GM15510 (cell line): ENCODE data around the gene NEBL.

ENCODE experiments used
- POLR2A ChIP-seq: IDR thresholded peaks from 3 replicates; pipeline ENCODE4 v1.6.1; 2011; ENCODE audit warnings: borderline replicate concordance; ENCODE audit not compliant: insufficient read length; ENCODE audit errors: extremely low read depth

The NEBL gene

DNA sequence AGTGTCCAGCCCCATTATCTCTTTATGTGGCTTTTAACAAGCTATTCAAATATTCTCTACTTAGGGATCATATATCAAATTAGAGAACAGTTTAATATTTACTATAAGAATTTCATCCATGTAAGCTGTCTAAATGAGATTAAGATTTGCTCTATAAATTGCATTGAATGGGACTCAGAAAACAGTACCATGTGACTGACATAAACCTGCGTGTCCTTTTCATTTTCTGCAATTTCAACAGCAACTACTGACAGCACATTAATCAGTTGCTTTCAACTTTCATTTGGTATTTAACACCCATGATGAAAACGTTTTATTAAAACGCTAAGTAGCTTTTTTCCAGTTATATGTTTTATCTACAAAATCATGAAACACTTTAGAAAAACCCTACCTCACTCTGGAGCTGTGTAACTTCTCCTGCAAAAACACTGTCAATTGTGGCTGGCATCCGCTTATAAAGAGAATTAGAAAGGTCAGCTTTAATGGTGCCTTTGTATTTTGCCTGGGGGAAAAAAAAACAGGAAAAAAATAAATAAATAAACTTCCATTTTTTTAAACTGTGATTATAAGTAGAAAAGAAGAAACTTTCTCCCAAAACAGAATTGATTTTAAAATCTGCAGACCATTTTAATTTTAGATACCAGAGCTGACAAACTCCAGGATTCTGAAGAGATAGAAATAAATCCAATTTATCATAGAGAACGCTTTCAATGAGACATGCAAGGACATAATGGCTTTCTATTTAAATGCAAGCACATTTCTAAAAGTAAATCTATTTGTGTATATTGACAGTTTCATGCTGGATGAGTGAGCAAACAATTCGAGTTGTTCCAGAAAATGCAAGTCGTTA lies 9.2 kb downstream of the NEBL start:
- TF ChIP-seq POLR2A, result no peak

DNA sequence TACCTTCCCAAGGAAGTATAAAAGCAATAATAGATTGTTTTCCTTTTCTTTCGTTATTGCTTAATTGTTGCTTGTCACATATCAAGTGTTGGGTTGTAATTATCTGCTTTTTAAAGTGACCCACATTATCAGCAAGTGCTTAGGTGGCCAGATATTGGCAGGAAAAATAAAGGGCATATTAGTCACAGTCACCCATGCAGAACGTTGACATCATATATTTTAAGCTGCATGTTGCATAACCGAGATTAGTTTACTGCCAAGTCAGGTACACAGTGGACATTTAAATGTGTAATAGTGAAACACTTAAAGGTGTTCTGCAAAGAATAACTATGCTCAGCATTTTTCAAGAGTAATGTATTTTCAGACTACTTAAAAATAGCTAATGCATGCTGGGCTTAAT lies 11.4 kb downstream of the NEBL start:
- TF ChIP-seq POLR2A, result no peak

DNA sequence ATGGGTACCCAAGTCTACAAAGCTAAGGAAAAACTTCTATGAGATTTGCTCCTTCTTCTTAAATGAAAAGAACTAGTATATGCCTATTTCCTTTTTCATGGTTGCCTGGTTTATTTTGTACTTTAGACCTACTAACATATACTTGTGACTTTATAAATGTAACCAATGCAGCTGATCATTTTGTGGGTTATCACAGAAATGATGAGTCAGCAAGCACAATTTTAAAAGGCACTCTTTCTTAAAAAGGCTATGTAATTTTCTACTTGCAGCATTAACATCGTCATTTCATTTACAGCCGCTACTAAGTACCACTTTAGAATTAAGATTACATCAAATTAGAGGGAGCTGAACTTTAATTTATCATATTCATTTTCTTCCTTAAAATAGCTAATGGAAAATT lies 13.6 kb downstream of the NEBL start:
- TF ChIP-seq POLR2A, result no peak

DNA sequence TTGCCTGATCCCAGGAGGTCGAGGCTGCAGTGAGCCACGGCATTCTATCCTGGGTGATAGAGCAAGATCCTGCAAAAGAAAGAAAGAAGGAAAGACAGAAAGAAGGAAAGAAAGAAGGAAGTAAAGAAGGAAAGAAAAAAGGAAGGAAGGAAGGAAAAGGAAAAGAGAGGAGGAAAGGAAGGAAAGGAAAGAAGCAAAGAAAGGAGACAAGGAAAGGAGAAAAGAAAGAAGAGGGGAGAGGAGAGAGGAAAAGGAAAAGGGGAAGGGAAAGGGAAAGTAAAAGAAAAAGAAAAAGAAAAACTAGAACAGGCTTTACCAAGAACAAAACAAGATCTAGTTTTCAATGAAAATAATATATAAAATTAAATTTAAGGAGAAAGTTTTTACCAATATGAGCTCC lies 15.0 kb downstream of the NEBL start:
- no peak for TF ChIP-seq POLR2A

DNA sequence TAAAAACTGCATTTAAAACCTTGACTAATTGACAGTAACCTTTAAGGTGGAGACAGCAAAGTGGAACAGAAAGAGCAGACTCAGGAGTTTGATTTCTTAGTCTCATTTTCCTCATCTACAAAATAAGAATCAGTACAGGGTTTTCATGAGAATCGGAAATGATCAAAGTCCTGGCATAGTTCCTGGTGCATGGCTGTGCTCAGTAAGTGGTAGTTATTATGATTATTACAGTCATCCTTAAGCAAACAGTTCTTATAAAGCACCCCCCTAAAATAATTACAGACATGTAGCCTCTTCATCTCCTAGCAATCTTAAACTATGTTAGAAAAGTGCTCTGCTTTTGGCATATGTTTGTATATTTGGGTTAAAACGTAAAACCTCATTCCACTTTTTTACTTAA lies 18.0 kb downstream of the NEBL start:
- TF ChIP-seq POLR2A, result no peak

DNA sequence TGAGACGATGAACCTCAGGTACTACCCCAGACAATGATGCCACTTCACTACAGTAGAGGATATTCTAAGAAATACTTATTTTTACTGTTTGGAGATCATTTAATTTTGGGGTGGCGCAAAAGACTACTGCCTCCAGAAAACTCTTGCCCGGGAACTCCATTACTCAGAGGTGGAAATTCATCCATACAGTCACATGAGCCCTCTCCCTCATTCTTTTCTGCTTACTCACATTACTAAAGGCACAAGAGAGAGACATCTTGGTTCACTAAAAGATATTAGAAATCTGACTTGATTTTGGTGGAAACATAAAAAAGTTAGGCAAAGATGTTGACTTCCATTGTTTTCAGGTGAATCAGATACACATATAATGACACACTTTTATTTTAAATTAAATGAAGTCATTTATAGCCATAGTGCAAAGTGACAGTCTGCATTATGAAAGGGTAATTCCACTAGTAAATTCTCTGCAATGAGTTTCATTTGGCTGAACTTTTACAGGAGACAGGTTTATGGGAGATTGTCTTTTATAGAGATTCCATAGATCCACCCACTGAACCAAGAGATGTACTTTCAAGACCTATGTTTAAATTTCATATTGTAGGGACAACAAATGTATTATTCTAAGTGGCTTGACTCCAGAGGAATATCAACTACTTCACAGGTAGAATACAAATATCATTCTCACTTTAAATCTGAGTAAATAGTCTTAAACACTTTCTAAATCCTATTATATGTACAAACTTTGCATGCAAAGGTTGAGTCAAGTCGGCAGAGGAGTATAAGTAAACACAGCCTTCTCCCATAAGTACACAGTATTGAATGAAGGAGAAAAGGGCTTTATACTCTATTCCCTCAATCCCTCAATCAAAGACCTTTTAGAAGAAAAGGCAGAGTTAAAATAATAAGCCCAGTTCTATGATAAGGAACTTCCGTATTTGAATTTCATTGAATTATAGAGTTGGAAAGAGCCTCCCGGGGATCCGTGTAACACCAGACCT lies 18.8 kb downstream of the NEBL start:
- no peak for TF ChIP-seq POLR2A

DNA sequence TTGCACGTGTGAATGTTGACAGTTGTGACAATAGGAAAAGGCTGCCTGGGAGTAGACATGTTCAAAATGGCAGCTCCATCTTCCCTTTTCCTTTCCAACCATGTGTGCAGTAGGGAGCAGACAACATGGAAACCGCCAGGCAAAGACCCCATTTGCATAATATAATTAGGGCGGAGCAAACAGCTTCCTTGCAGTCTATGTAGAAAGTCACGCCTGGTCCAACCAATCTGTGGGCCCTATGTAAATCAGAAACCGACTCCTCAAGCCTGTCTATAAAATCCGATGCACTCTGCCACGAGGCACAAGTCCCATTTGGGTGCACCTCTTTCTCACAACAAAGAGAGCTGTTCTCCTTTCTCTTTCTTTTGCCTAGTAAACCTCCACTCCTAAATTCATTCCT lies 19.6 kb downstream of the NEBL start:
- no peak for TF ChIP-seq POLR2A

DNA sequence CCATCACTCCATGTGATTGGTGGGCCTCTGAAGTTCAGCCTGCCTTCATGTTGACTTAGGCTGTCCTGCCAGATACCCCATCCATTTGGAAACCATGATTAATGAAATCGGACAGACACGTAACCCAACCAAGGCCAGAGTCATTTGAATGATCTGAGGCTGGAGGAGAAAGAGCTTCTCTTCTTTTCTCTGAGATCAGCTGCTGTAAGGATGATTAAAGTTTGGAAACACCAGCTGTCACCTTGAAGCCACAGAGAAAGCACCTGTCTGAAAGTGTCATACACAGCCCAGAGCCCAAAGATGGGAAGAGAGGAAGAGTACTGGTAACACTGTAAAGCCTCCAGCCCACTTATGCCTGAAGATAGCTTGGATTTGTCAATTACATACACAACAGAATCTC lies 22.9 kb downstream of the NEBL start:
- TF ChIP-seq POLR2A, result no peak

DNA sequence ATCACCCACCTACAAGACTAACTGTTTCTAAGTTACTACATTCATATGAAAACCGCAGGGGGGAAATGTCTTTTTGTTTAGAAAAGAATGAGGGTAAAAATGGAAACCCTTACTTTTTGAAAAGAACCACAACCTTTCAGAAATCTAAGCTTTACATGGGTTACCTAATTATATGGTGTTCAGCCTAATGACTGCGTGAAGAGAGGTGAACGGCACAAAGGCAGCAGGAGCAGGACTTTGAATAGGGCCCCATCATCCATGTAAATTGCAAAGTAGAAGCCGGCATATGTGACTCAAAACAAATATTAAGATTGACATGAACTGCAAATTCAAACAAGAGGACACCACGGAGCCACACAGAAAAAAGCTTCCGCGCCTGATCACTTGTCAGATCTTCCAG lies 25.1 kb downstream of the NEBL start:
- TF ChIP-seq POLR2A, result no peak

DNA sequence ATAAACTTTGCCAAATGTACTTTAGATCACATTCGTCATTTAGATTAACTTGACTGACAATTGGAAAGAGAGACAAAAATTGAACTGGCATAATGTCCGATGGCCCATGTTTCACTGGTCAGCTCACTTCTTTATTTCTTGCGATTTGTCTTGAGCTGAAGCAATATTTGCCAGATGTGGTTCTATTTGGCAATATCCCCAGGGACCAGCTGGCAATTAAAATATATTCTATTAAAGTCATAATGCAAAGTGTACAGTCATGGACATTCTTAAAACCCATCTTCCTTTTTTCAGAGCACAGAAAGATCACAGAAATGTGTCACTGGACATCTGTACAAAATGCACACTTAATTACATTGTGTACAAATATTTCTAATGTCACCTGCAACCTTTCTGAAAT lies 26.3 kb downstream of the NEBL start:
- TF ChIP-seq POLR2A, result no peak

DNA sequence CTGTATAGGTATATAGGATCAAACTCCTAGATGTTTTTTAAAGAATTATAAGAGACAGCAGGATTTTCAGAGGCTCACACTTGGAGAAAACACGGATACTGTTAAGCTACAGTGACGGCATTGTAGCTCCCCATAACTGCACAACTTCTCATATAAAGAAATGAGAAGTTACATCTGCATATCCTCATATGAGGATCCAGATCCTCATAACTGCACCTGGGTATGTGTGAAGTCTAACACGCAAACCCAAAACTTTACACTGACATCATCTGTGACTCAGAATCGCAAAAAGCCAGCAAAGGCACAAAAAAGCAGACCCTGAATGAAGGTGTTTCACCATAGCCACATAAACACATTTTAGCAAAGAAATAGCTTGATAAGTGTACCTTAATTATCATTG lies 34.1 kb downstream of the NEBL start:
- no peak for TF ChIP-seq POLR2A

DNA sequence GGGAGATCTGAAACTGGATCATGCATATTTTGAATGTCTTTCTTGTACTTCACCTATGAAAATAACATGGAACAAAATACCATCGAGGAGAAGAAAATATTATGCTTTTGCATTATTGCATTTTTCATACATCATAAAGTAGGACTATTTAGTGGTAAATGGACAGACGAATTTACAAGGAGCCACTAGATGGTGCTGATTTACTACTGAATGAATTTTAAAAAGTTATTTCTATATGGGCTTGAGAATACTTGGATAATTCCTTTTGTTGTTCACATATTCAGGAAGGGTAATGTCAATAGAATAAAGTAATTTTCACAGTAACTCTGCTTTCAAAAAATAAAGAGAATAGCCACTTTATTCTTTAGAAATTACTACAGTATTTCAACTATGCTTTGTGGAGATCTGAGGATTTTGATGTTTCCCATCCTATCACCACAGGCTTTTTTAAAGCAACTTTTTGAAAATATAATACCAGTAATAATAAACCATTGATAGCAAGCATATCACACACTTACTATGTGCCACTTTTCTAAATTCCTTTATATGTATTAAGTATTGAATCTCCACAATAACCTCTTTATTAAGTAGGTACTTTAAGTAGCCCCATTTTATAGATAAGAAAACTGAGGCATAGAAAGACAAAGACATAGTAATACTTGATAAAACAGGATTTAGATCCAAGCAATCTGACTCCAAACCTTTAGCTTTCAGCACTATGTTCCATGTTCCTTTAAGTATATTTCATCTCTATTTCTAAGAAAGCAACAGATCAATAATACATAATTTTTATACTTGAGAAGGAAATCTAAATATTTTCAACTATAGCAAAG lies 38.6 kb downstream of the NEBL start:
- TF ChIP-seq POLR2A, result no peak

DNA sequence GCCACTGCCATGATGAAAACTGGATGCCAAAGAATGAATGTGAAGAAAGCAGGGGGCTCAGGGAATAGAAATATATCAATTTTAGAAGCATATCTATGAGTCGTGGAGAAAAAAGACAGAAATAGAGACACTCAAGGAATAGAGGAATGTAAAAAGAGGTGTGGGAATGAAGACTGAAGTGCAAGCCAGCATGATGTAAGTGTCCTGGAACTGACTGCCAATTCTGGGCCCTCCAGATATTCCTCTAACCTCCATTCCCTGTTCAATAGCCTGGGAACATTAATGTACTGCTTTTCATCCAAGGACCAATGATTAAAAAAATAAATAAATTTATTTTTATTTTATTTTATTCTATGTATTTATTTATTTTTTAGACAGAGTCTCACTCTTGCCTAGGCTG lies 40.6 kb downstream of the NEBL start:
- no peak for TF ChIP-seq POLR2A

DNA sequence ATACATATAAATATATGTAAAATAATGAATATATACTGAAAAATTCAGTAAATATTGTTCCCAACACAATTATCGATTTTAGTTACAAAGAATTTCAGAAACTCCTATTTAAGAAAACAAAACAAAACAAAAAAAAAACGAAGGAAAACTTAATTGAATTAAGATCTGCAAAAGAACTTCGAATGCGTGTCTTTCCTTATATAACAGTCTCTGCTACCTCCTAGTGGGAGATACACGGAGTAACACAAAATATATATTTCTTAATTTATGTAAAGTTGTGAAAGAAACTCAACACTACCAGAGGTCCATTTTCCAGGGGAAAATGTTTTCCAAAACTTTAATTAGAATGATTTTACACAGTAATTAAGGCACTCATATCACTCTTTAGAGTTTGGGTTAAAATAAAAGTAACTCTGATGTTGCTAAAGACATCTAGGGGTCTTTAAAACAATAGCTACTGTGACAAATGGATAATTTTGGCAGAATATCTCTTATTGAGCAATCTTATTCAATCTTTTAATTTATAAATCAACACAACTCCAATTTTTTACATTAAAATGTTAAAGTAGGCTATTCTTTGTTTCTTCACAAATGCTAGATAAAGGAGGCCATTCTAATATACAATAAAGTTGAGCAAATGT lies 41.6 kb downstream of the NEBL start:
- TF ChIP-seq POLR2A, result no peak
